RPMI8226 (cell line): ENCODE data around the gene ITGB1BP1.

ENCODE experiments used
- DNase-seq: peaks from one replicate; pipeline ENCODE4 v3.0.0-alpha.2; 2015

Gene ITGB1BP1

GRCh38 chr2:9424447-9425164 lies 1.3 kb upstream of the ITGB1BP1 start:
- no peak for DNase-seq

- DNase-seq = peak; percentile 50
Observed at GRCh38 chr2:9423922-9424272, 569 bp upstream of the ITGB1BP1 start.

- DNase-seq = peak; percentile 64
Observed at GRCh38 chr2:9422321-9423099, 818 bp downstream of the ITGB1BP1 start.

DNA sequence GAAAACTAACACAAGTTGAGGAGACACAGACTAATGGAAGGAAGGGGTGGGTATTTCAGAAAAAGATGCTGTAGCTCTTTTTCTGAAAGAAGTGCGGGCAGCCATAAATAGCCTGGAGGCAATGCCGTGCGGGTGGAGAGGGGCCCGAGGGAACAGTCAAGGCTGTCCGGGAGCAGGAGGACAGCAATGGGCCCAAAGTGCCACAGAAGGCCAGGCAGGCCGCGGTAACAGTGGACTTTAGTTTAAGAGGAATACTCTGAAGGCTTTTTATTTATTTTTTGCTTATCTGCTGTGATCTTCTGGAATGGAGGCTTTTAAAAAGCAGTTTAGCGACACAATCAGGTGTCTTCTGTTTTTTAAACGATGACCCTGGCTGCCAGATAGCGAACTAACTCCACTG lies 2.8 kb downstream of the ITGB1BP1 start:
- DNase-seq = no peak

- DNase-seq = no peak
Observed at GRCh38 chr2:9419541-9419940, 3.8 kb downstream of the ITGB1BP1 start.

GRCh38 chr2:9418746-9419145 lies 4.6 kb downstream of the ITGB1BP1 start:
- no peak for DNase-seq

DNA sequence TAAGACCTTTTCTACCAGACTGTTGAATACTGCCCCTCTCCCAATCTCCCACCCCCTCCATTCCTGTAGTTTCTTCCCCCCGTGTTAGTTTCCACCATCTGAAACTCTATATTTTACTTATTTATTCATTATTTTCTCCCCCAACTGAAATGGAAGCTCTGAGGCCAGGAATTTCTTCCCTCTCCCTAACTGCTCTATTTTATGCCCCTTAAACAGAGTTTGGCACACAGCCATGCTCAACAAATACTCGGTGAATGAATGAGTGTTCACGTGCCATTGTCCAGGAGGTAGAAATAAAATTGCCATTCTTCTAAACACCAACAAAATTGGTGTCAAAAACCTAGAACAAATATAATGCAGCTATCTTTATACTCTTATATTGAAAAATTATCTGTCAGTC lies 5.6 kb downstream of the ITGB1BP1 start:
- no peak for DNase-seq

GRCh38 chr2:9416962-9417316 lies 6.4 kb downstream of the ITGB1BP1 start:
- DNase-seq = no peak

GRCh38 chr2:9416267-9416961 lies 6.9 kb downstream of the ITGB1BP1 start:
- DNase-seq = no peak

- DNase-seq = no peak
Observed at GRCh38 chr2:9415516-9416169, 7.7 kb downstream of the ITGB1BP1 start.

GRCh38 chr2:9412781-9413180 lies 10.5 kb downstream of the ITGB1BP1 start:
- no peak for DNase-seq

DNA sequence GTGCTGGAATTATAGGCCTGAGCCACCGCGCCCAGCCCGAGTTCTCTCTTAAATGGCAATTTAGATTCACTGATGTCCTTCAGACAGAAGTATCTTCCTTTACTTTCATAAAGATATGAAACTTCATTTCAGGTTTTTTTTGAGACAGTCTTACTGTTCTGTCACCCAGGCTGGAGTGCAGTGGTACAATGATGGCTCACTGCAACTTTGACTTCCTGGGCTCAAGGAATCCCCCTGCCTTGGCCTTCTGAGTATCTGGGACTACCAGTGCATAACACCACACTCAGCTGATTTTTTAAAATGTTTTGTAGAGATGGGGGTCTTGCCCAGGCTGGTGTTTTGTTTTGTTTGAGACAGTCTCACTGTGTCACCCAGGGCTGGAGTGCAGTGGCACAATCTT lies 13.2 kb downstream of the ITGB1BP1 start:
- no peak for DNase-seq

GRCh38 chr2:9408641-9409151 lies 14.6 kb downstream of the ITGB1BP1 start:
- no peak for DNase-seq

DNA sequence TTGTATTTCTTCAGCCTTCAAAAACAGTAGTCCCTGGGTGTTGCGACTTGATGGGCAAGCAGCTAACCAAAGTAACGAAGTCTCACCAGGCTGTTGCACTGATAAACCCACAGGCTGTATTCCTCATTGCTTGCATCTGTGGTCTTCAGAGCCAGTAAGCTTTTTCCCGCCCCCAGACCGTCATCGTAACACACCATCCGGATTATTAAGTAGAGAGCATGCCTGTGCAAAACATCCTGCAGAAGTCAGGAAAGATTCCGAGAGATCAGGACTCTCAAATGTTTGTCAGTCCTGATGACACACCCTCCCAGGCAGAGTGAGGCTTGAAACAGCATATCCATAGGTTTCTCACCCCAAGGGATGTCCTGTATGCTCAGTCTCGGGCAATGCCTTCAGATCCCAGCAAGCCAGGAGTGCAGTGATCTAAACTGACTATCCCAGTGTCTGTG lies 15.9 kb downstream of the ITGB1BP1 start:
- DNase-seq = no peak

DNA sequence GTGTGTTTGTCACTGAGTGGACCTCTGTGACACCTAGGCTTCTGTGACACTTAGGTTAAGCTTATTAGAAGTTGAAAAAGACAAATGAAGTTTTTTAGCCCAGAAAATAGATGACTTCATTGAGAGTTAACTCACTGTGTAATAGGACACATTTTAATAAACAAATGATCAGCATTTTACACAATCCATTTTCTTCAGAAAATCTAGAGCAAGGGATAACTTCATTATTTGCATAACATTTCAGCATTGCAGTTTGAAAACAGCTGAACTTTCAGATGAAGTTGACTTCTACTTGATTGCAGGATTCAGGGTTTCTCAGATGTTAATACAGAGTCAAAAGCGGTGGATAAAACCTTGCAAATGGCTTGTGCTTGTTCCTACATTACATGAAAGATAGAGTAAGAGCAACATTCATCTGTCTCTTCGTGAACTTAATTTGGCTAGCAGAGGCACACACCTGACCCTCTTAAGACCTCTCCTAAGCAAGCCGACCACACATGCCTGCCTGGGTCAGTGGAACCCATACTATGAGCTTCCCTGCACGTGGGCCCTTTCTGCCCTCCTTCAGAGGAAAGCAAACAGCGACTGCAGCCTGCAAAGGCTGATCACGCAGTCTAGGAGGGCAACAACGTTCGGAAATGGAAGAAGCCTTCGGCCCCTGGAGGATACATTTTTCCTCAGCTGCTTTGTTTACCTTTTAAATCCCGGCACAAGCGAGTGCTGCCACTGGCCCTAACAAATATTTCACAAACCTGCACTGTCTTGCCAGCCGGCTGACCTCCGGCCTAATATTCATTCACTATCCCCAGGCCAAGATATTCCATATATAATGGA lies 16.6 kb downstream of the ITGB1BP1 start:
- DNase-seq = no peak

GRCh38 chr2:9405636-9406035 lies 17.7 kb downstream of the ITGB1BP1 start:
- no peak for DNase-seq

- no peak for DNase-seq
Observed at GRCh38 chr2:9404451-9404850, 18.9 kb downstream of the ITGB1BP1 start.

DNA sequence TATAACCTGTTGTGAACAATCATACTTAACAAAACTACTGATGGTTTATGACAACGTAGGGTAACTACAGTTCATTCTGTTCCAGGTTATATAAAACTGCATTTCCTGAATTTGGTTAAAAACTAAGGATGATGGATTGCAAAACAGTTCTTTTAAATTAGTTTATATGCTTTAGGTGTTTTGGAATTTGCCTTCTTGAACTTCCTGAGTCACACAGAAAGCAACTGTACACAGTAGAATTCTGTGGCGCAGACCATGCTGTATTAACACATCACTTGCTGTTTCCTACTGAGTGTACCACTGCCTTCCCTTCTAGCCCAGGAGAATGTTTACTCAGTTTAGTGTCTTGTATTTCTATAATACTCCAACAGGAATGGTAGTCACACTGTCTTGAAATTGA lies 19.4 kb downstream of the ITGB1BP1 start:
- no peak for DNase-seq

DNA sequence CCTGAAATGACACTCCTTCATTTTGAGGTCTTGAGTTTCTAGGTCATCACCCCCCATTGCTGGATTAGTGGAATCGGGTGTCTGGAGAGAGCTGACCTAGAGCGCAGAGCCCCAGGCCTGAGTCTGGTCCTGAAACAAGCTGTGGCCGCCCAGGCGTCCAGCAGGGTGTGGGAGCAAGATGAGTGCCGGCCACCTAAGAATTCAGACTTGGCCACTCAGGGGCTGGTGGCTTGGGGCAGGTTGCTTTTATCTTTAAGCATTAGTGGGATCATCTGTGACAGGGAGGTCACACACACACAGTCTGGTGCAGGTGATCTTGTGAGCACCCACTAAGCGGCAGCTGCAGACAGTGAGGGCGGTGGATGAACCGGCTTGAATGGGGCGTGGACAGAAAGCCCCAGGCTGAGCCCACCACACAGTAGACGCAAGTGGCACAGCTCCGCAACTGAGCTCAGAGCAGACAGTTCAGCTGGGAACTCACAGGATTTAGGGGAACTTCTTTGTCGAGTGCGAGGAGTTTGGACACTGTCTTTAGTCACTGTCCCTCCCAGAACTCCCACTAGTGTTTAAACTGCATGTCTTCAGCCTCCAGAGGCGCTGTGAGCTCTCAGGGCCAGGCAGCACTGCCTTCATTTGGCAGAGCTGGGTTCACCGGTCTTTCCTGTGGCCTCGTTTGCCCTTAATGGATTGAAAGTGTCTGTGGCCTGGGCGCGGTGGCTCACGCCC lies 21.5 kb downstream of the ITGB1BP1 start:
- DNase-seq = no peak

- DNase-seq = no peak
Observed at GRCh38 chr2:9401059-9401547, 22.2 kb downstream of the ITGB1BP1 start.
